Endodermal cell (in vitro differentiated cells): Measurements from ENCODE around the gene C18orf63. TPM values are rescaled to one million over a fixed set of nuclear protein-coding genes. Genes with fewer than 3 reads are reported as not detected.

Experiments
- DNase-seq: peaks from one replicate; pipeline ENCODE4 v3.0.0-alpha.2; 2017
- H3K27ac ChIP-seq: 2 replicates; pipeline ENCODE4 v1.5.1; 2013; ENCODE audit warnings: mild to moderate bottlenecking, low read depth, low read length, moderate library complexity
- H3K27me3 ChIP-seq: 2 replicates; pipeline ENCODE4 v1.6.1; 2013; ENCODE audit warnings: mild to moderate bottlenecking, low read length, moderate library complexity; ENCODE audit not compliant: insufficient read depth, control insufficient read depth, poor library complexity, severe bottlenecking
- H3K36me3 ChIP-seq: 2 replicates; pipeline ENCODE4 v1.7.0; 2013; ENCODE audit warnings: mild to moderate bottlenecking, low read length, moderate library complexity; ENCODE audit not compliant: control insufficient read depth, insufficient read depth
- H3K4me1 ChIP-seq: one replicate; pipeline ENCODE4 v1.7.0; 2013; ENCODE audit warnings: low read length; ENCODE audit not compliant: control insufficient read depth, insufficient read depth
- H3K4me3 ChIP-seq: 2 replicates; pipeline ENCODE4 v1.5.1; 2013; ENCODE audit warnings: mild to moderate bottlenecking, low read length, moderate library complexity
- H3K9ac ChIP-seq: 2 replicates; pipeline ENCODE4 v1.6.1; 2013; ENCODE audit warnings: mild to moderate bottlenecking, low read length, moderate library complexity; ENCODE audit not compliant: poor library complexity, severe bottlenecking; ENCODE audit errors: extremely low read depth
- H3K9me3 ChIP-seq: 2 replicates; pipeline ENCODE4 v1.6.1; 2013; ENCODE audit warnings: mild to moderate bottlenecking, low read length, moderate library complexity; ENCODE audit not compliant: control insufficient read depth
- H3K27ac Mint-ChIP-seq: 2 replicates; pipeline ENCODE4 v1.8.0; 2020; ENCODE audit warnings: mixed read lengths
- H3K27me3 Mint-ChIP-seq: 2 replicates; pipeline ENCODE4 v1.8.0; 2021; ENCODE audit warnings: mild to moderate bottlenecking, mixed read lengths; ENCODE audit not compliant: insufficient read depth
- H3K36me3 Mint-ChIP-seq: 2 replicates; pipeline ENCODE4 v1.8.0; 2020; ENCODE audit warnings: low read depth, mixed read lengths
- H3K4me1 Mint-ChIP-seq: 2 replicates; pipeline ENCODE4 v1.8.0; 2020; ENCODE audit warnings: mixed read lengths
- H3K4me3 Mint-ChIP-seq: 2 replicates; pipeline ENCODE4 v1.8.0; 2020; ENCODE audit warnings: mild to moderate bottlenecking, moderate library complexity, mixed read lengths
- H3K9me3 Mint-ChIP-seq: 2 replicates; pipeline ENCODE4 v1.8.0; 2020; ENCODE audit warnings: mild to moderate bottlenecking, mixed read lengths
- WGBS, 2 experiments: methylation state at CpG; one replicate each; pipeline versions ENCODE4 v1.1.5 to v1.1.7; 2013; ENCODE audit warnings: missing lambda C conversion rate in 2 of 2, mixed read lengths in 1 of 2; ENCODE audit not compliant: insufficient coverage in 1 of 2, insufficient read length in 1 of 2; 5-methylcytosine and 5-hydroxymethylcytosine counted together
- total RNA-seq, 2 donors: library from RNA; stranded (reverse); fragmentation: NEBNext Ultra II Directional in 1 of 2; extraction: Animal tissue kit (Norgen Biotek cat#: 25700) in 1 of 2; gene quantifications; 2 replicates in 1 of 2; 3 replicates in 1 of 2; pipeline ENCODE4 v1.2.1, GENCODE V29; 2021
- TF ChIP-seq, protein P1 (sequence below): fragments of 200-600 bp; sonication (generic); conservative IDR thresholded peaks from 2 replicates; pipeline ENCODE4 v1.5.0; 2021; ENCODE audit warnings: antibody characterized with exemption, mild to moderate bottlenecking

C18orf63 gene
- total RNA-seq, 2 donors from 2014 or later = not detected

DNA sequence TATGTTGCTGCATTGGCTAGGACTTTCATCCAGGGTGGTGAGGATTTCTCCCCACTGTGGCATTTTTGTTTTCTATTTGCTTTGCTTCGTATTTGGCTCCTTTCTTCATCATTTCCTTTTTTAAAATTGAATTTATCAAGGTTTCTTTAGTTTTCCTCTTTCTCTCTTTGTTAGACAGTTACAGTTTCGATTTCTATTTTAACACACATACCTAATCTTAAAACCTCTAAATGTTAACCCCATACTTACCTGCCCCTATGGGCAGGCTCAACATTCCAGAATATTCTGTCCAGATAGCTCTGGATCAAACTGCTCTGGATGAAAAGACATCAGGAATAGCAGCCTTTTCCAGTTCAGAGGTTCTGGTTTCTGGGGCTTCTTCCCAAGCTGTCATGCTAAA lies 92.2 kb downstream of the C18orf63 start:
- Mint-ChIP-seq H3K27ac (no peak overlapping the region), H3K4me3 (no peak overlapping the region), H3K27me3 (no peaks in the 10 kb centered on the region), H3K36me3 (no peaks in the 10 kb centered on the region), H3K9me3 (no peaks in the 10 kb centered on the region), H3K4me1 (peaks cover 4% of the 10 kb centered on the region)
- TF ChIP-seq, protein P1, sequence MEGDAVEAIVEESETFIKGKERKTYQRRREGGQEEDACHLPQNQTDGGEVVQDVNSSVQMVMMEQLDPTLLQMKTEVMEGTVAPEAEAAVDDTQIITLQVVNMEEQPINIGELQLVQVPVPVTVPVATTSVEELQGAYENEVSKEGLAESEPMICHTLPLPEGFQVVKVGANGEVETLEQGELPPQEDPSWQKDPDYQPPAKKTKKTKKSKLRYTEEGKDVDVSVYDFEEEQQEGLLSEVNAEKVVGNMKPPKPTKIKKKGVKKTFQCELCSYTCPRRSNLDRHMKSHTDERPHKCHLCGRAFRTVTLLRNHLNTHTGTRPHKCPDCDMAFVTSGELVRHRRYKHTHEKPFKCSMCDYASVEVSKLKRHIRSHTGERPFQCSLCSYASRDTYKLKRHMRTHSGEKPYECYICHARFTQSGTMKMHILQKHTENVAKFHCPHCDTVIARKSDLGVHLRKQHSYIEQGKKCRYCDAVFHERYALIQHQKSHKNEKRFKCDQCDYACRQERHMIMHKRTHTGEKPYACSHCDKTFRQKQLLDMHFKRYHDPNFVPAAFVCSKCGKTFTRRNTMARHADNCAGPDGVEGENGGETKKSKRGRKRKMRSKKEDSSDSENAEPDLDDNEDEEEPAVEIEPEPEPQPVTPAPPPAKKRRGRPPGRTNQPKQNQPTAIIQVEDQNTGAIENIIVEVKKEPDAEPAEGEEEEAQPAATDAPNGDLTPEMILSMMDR = no peak
- 81 to 83% methylated on average over 2 of the region's 2 CpGs for WGBS, 2 experiments
- no peaks in the 10 kb centered on the region for H3K9me3 ChIP-seq
- no peaks in the 10 kb centered on the region for H3K27me3 ChIP-seq
- H3K4me3 ChIP-seq = no peak overlapping the region
- H3K9ac ChIP-seq = no peak overlapping the region
- H3K36me3 ChIP-seq = no peaks in the 10 kb centered on the region
- no peak overlapping the region for H3K27ac ChIP-seq
- DNase-seq = no peak
- H3K4me1 ChIP-seq = no peaks in the 10 kb centered on the region

Other genes with a start within 250 kb of the C18orf63 start
- gene FBXO15, start 168.0 kb upstream of the C18orf63 start, total RNA-seq = 1 to 10 TPM; 1.3 to 3.0 TPM
- gene TIMM21, start 167.3 kb upstream of the C18orf63 start, total RNA-seq = 10 to 100 TPM; 28.8 to 30.2 TPM
- gene CYB5A, start 23.9 kb upstream of the C18orf63 start, total RNA-seq = 100 to 1,000 TPM in 1 of 2 donors, 10 to 100 TPM in 1; 72.6 to 124 TPM
- gene DIPK1C, start 141.5 kb downstream of the C18orf63 start, total RNA-seq = under 1 TPM in 1 of 2 donors, not detected in 1; 0.13 TPM
- 100 to 1,000 TPM; 385 to 416 TPM for gene CNDP2, start 180.5 kb downstream of the C18orf63 start, total RNA-seq
- under 1 TPM in 1 of 2 donors, not detected in 1; 0.51 TPM for gene CNDP1, start 218.7 kb downstream of the C18orf63 start, total RNA-seq